Subcutaneous adipose tissue (tissue), 4 donors: ENCODE measurements around the gene CCN6. TPM values are rescaled to one million over a fixed set of nuclear protein-coding genes. Genes with fewer than 3 reads are reported as not detected.

Source experiments
- total RNA-seq, 4 donors: library from RNA; depleted of rRNA; stranded (reverse); fragments of >200 nt; gene quantifications; one replicate each; pipeline ENCODE4 v1.1.0, GENCODE V29; 2016
- TF ChIP-seq, protein P1 (sequence below): fragments of 450-650 bp; IDR thresholded peaks from one replicate; pipeline ENCODE4 v1.5.1; 2016; ENCODE audit warnings: low read depth, mild to moderate bottlenecking, control low read depth, antibody characterized with exemption, moderate library complexity

Gene CCN6
- total RNA-seq, 4 donors from 2014 or later: not detected

DNA sequence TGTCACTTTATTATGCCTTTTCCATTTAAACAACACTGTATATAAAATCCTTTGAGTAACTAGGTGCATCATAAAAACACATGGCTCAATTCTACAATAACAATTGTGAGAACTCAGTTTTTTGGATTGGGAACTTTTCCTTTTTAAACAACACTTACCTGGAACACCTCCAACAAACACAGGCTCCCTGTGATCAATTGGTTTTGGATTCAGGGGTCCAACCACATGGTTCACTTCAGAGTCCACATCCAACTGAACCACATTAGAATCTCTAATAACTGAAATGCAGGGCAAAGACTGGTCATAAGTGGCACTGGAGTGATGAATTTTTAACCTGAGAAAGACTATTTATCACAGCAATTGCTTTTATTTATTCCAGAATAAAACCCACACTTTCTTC, 60.0 kb downstream of the CCN6 start:
- TF ChIP-seq, protein P1, sequence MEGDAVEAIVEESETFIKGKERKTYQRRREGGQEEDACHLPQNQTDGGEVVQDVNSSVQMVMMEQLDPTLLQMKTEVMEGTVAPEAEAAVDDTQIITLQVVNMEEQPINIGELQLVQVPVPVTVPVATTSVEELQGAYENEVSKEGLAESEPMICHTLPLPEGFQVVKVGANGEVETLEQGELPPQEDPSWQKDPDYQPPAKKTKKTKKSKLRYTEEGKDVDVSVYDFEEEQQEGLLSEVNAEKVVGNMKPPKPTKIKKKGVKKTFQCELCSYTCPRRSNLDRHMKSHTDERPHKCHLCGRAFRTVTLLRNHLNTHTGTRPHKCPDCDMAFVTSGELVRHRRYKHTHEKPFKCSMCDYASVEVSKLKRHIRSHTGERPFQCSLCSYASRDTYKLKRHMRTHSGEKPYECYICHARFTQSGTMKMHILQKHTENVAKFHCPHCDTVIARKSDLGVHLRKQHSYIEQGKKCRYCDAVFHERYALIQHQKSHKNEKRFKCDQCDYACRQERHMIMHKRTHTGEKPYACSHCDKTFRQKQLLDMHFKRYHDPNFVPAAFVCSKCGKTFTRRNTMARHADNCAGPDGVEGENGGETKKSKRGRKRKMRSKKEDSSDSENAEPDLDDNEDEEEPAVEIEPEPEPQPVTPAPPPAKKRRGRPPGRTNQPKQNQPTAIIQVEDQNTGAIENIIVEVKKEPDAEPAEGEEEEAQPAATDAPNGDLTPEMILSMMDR: no peak

DNA sequence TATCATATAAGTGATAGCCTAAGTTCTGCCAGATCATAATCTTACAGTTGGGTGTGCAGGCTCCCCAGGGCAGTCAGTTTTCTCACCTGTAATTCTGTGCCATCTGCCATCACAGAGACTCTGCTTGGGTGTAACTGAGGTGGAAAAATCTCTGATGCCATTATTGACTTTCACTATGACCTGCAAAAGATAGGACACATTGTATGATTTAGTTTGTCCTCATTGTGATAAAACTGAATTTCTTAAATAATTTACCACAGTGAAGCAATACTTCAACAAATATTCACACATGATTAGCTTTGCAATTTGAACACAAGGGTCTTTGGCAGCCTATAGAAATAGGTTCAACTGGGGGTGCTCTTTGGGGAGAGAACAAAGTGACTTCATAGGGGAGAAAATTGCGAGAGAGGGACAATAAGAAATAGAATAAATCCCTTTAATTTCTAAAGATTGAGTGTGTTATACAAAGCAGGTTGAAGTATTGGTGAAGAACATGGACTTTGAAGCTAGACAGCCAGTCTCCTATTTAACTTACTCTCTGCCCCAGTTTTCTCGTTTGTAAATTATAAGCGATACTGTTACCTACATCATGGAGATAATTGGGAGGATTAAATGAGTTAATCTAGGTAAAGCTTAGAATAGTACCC, 60.8 kb downstream of the CCN6 start:
- TF ChIP-seq, protein P1: no peak

DNA sequence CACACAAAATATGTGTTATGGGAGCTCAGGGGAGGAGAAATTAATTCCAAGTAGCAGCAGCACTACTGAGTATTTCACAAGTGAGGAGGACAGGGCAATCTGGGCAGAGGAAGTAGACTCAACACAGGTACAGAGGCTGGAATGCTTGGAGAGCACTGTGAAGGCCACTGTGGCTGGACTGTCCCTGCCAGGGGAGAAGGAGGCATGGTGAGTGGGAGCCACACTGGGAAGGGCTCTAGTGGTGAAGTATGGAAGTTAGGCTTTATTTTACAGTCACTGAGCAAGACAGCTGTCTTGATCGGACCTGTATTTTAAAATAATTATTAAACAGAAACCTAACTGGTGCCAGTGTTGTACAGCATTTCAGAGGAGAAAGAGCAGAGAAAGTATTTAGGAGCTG, 62.3 kb downstream of the CCN6 start:
- TF ChIP-seq, protein P1: no peak

DNA sequence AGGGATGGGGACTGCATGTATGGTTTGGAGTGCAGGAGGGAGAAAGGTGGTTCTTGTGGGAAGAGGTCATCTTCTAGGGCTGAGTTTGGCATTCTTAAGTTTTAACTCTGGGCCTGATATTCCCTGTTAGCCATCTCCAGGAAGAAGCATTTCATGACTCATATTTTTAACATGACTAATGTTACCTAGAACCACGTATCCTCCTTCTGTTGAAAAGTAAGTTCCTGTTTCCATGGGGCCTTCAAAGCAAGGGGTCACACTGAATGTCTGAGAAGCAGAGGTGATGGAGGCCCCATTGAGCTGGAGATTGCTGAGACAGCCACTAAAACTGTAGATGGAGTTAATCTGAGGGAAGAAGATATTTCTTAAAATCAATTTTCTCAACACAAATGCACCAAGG, 63.6 kb downstream of the CCN6 start:
- TF ChIP-seq, protein P1: no peak

DNA sequence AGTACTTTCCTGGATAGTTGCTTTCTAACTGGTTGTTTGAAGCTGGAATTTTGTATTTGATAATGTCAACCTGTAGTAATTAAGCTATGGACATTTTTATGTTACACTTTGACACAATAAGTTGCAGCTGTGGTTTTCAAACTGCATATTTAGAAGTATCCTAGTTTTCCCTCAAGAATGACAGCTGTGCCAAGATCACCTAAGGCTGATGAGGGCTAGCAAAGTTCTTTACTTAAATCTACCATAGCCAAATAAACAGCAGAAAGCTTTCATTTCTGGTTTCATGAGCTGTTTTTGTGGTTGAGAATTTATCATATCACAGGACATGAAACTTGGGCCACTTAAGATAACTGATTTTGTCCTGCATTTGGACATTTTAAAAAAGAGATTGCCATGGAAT, 64.1 kb downstream of the CCN6 start:
- TF ChIP-seq, protein P1: no peak

Other genes with a start within 250 kb of the CCN6 start
- 100 to 1,000 TPM; 185 to 279 (median 252) TPM for gene FYN, start 180.7 kb upstream of the CCN6 start, total RNA-seq
- 10 to 100 TPM; 27.2 to 57.6 (median 34.7) TPM for gene TUBE1, start 33.4 kb downstream of the CCN6 start, total RNA-seq
- gene FAM229B, start 33.5 kb downstream of the CCN6 start, total RNA-seq: 10 to 100 TPM in 1 of 4 donors, 1 to 10 TPM in 3; 7.0 to 14.9 (median 9.1) TPM
- 100 to 1,000 TPM; 212 to 265 (median 238) TPM for gene LAMA4, start 200.5 kb downstream of the CCN6 start, total RNA-seq